Mammary epithelial cell (primary cell): ENCODE results near the gene NGRN.

Experiments
- EZH2 ChIP-seq: IDR thresholded peaks from 2 replicates; pipeline ENCODE4 v1.6.1; 2012; ENCODE audit warnings: low read length, inconsistent platforms, borderline replicate concordance
- TF ChIP-seq, protein P1 (sequence below), 2 donors: IDR thresholded peaks in 1 of 2; conservative IDR thresholded peaks in 1 of 2; 2 replicates each; pipeline ENCODE4 v1.5.1; 2011 to 2012; ENCODE audit warnings: inconsistent platforms in 2 of 2, low read length in 2 of 2, mild to moderate bottlenecking in 2 of 2, control low read depth in 1 of 2, low read depth in 1 of 2; ENCODE audit not compliant: insufficient read depth in 1 of 2; ENCODE audit errors: extremely low read depth in 1 of 2

DNA sequence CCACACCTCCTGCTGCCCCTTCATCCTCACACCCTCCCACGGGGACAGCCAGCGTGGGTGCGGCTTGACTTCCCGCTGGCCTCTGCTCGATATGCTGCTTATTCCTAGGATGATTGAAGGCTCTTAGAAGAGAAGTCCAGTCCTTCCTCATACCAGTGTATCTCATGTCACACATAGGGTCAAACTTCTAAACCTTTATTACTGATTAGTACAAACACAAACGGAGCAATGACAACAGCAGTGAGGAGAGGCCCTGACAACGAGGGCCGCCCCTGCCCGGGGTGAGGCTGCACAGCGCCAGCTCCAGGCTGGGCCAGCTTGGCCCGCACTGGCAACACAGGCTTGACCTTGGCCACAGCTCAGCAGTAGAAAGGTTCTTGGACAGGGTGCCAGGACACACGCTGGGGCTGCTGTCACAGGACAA lies 35.4 kb upstream of the NGRN start:
- no peak for TF ChIP-seq EZH2
- TF ChIP-seq, protein P1, sequence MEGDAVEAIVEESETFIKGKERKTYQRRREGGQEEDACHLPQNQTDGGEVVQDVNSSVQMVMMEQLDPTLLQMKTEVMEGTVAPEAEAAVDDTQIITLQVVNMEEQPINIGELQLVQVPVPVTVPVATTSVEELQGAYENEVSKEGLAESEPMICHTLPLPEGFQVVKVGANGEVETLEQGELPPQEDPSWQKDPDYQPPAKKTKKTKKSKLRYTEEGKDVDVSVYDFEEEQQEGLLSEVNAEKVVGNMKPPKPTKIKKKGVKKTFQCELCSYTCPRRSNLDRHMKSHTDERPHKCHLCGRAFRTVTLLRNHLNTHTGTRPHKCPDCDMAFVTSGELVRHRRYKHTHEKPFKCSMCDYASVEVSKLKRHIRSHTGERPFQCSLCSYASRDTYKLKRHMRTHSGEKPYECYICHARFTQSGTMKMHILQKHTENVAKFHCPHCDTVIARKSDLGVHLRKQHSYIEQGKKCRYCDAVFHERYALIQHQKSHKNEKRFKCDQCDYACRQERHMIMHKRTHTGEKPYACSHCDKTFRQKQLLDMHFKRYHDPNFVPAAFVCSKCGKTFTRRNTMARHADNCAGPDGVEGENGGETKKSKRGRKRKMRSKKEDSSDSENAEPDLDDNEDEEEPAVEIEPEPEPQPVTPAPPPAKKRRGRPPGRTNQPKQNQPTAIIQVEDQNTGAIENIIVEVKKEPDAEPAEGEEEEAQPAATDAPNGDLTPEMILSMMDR (conservative IDR thresholded peaks at IDR 0.05 in 1 of 2, IDR thresholded peaks at IDR 0.05 in 1 of 2; ENCODE audit: extremely low read depth in 1 of 2, insufficient read depth in 1 of 2, low read depth in 1 of 2, low read length in 2 of 2), result no peak
